ENCODE data around the gene XPNPEP1. TPM values are rescaled to one million over a fixed set of nuclear protein-coding genes. Genes with fewer than 3 reads are reported as not detected.

Gene XPNPEP1
- total RNA-seq, 1 experiment from 2014 or later, result 105 TPM

- Histone ChIP-seq H3K4me3 (no peak overlapping the region), H3K9me3 (replicated peaks) (no peaks in the 10 kb centered on the region), H3K4me1 (replicated peaks) (no peaks in the 10 kb centered on the region), H3K36me3 (no peaks in the 10 kb centered on the region), H3K27me3 (replicated peaks) (no peaks in the 10 kb centered on the region), H3K27ac (no peak overlapping the region)
- DNase-seq (ENCODE audit: low read depth in 1 of 2, low spot score in 2 of 2), result no peak
Observed at GRCh38 chr10:109939315-109939961, 16.1 kb upstream of the XPNPEP1 start.

- Histone ChIP-seq H3K27ac (no peak overlapping the region), H3K36me3 (no peaks in the 10 kb centered on the region), H3K9me3 (replicated peaks) (no peaks in the 10 kb centered on the region), H3K27me3 (replicated peaks) (no peaks in the 10 kb centered on the region), H3K4me1 (replicated peaks) (no peaks in the 10 kb centered on the region), H3K4me3 (no peak overlapping the region)
- no peak for DNase-seq (ENCODE audit: low read depth in 1 of 2, low spot score in 2 of 2)
Observed at GRCh38 chr10:109937460-109938065, 14.3 kb upstream of the XPNPEP1 start.

GRCh38 chr10:109934958-109935793 is 11.9 kb upstream of the XPNPEP1 start:
- no peaks in the 10 kb centered on the region for H3K9me3 ChIP-seq (replicated peaks)
- no peaks in the 10 kb centered on the region for H3K36me3 ChIP-seq
- no peak overlapping the region for H3K4me3 ChIP-seq
- no peaks in the 10 kb centered on the region for H3K27me3 ChIP-seq (replicated peaks)
- H3K4me1 ChIP-seq (replicated peaks), result no peaks in the 10 kb centered on the region; the same call in 1 of the 2 replicates
- H3K27ac ChIP-seq, result no peak overlapping the region
- DNase-seq (ENCODE audit: low read depth in 1 of 2, low spot score in 2 of 2), result no peak

GRCh38 chr10:109933984-109934565 is 10.8 kb upstream of the XPNPEP1 start:
- Histone ChIP-seq H3K27me3 (replicated peaks) (no peaks in the 10 kb centered on the region), H3K27ac (no peak overlapping the region), H3K9me3 (replicated peaks) (no peaks in the 10 kb centered on the region), H3K4me3 (no peak overlapping the region), H3K4me1 (replicated peaks) (peaks cover 4% of the 10 kb centered on the region; the same call in 1 of the 2 replicates), H3K36me3 (no peaks in the 10 kb centered on the region)
- DNase-seq (ENCODE audit: low read depth in 1 of 2, low spot score in 2 of 2), result no peak

- H3K4me1 ChIP-seq (replicated peaks), result peaks cover 4% of the 10 kb centered on the region; the same call in 1 of the 2 replicates
- no peaks in the 10 kb centered on the region for H3K27me3 ChIP-seq (replicated peaks)
- no peak for DNase-seq (ENCODE audit: low read depth in 1 of 2, low spot score in 2 of 2)
- no peak overlapping the region for H3K4me3 ChIP-seq
- H3K9me3 ChIP-seq (replicated peaks), result no peaks in the 10 kb centered on the region
- no peaks in the 10 kb centered on the region for H3K36me3 ChIP-seq
- H3K27ac ChIP-seq, result no peak overlapping the region
Observed at GRCh38 chr10:109932968-109933367, 9.7 kb upstream of the XPNPEP1 start.

- Histone ChIP-seq H3K36me3 (no peaks in the 10 kb centered on the region), H3K4me1 (replicated peaks) (peaks cover 4% of the 10 kb centered on the region; the same call in 1 of the 2 replicates), H3K9me3 (replicated peaks) (no peaks in the 10 kb centered on the region), H3K4me3 (no peak overlapping the region), H3K27me3 (replicated peaks) (no peaks in the 10 kb centered on the region), H3K27ac (no peak overlapping the region)
- DNase-seq (ENCODE audit: low read depth in 1 of 2, low spot score in 2 of 2), result no peak
Observed at GRCh38 chr10:109932391-109932790, 9.1 kb upstream of the XPNPEP1 start.

GRCh38 chr10:109931163-109931562 is 7.9 kb upstream of the XPNPEP1 start:
- DNase-seq (ENCODE audit: low read depth in 1 of 2, low spot score in 2 of 2), result no peak
- H3K4me3 ChIP-seq, result no peak overlapping the region

GRCh38 chr10:109929501-109930219 is 6.3 kb upstream of the XPNPEP1 start:
- Histone ChIP-seq H3K27ac (no peak overlapping the region), H3K36me3 (no peaks in the 10 kb centered on the region), H3K9me3 (replicated peaks) (no peaks in the 10 kb centered on the region), H3K4me1 (replicated peaks) (peaks cover 8% of the 10 kb centered on the region; the same call in 1 of the 2 replicates), H3K4me3 (no peak overlapping the region), H3K27me3 (replicated peaks) (no peaks in the 10 kb centered on the region)
- DNase-seq (ENCODE audit: low read depth in 1 of 2, low spot score in 2 of 2), result no peak

More at GRCh38 chr10:109931163-109931562, 7.9 kb upstream of the XPNPEP1 start:
- Histone ChIP-seq H3K36me3 (no peaks in the 10 kb centered on the region), H3K9me3 (replicated peaks) (no peaks in the 10 kb centered on the region), H3K27ac (no peak overlapping the region), H3K27me3 (replicated peaks) (no peaks in the 10 kb centered on the region), H3K4me1 (replicated peaks) (peaks cover 4% of the 10 kb centered on the region; the same call in 1 of the 2 replicates)

- no peaks in the 10 kb centered on the region for H3K36me3 ChIP-seq
- no peak for DNase-seq (ENCODE audit: low read depth in 1 of 2, low spot score in 2 of 2)
- no peaks in the 10 kb centered on the region for H3K27me3 ChIP-seq (replicated peaks)
- peaks cover 11% of the 10 kb centered on the region for H3K4me1 ChIP-seq (replicated peaks)
- no peak overlapping the region for H3K27ac ChIP-seq
- H3K9me3 ChIP-seq (replicated peaks), result no peaks in the 10 kb centered on the region
- H3K4me3 ChIP-seq, result no peak overlapping the region
Observed at GRCh38 chr10:109928475-109928891, 5.2 kb upstream of the XPNPEP1 start.

GRCh38 chr10:109926825-109927224 is 3.5 kb upstream of the XPNPEP1 start:
- Histone ChIP-seq H3K9me3 (replicated peaks) (no peaks in the 10 kb centered on the region), H3K4me1 (replicated peaks) (peaks cover 18% of the 10 kb centered on the region), H3K36me3 (peaks cover 5% of the 10 kb centered on the region), H3K27ac (no peak overlapping the region), H3K4me3 (no peak overlapping the region), H3K27me3 (replicated peaks) (no peaks in the 10 kb centered on the region)
- DNase-seq (ENCODE audit: low read depth in 1 of 2, low spot score in 2 of 2), result no peak

- Histone ChIP-seq H3K4me3 (no peak overlapping the region), H3K9me3 (replicated peaks) (no peaks in the 10 kb centered on the region), H3K36me3 (peaks cover 10% of the 10 kb centered on the region), H3K4me1 (replicated peaks) (peaks cover 18% of the 10 kb centered on the region), H3K27me3 (replicated peaks) (no peaks in the 10 kb centered on the region), H3K27ac (no peak overlapping the region)
- no peak for DNase-seq (ENCODE audit: low read depth in 1 of 2, low spot score in 2 of 2)
Observed at GRCh38 chr10:109926061-109926745, 2.9 kb upstream of the XPNPEP1 start.

GRCh38 chr10:109924967-109925620 is 1.8 kb upstream of the XPNPEP1 start:
- peaks cover 10% of the 10 kb centered on the region for H3K36me3 ChIP-seq
- H3K27ac ChIP-seq, result no peak overlapping the region
- H3K27me3 ChIP-seq (replicated peaks), result no peaks in the 10 kb centered on the region
- no peak overlapping the region for H3K4me3 ChIP-seq
- H3K4me1 ChIP-seq (replicated peaks), result peaks cover 18% of the 10 kb centered on the region
- DNase-seq (ENCODE audit: low read depth in 1 of 2, low spot score in 2 of 2), result no peak
- no peaks in the 10 kb centered on the region for H3K9me3 ChIP-seq (replicated peaks)

Data from SJSA1 (cell line).